Suprapubic skin (tissue), 3 donors: ENCODE measurements around the gene DNAAF1.

Experiments
- EP300 ChIP-seq: sonication (generic); formaldehyde crosslinking; IDR thresholded peaks from one replicate; pipeline ENCODE4 v1.6.1; 2017; ENCODE audit warnings: antibody characterized with exemption
- TF ChIP-seq, protein P1 (sequence below), 2 donors: fragments of 200-600 bp in 1 of 2; fragments of 450-650 bp in 1 of 2; sonication (generic) in 1 of 2; IDR thresholded peaks; one replicate each; pipeline ENCODE4 v1.5.1; 2016 to 2019; ENCODE audit warnings: antibody characterized with exemption in 2 of 2, mild to moderate bottlenecking in 1 of 2, moderate library complexity in 1 of 2

DNA sequence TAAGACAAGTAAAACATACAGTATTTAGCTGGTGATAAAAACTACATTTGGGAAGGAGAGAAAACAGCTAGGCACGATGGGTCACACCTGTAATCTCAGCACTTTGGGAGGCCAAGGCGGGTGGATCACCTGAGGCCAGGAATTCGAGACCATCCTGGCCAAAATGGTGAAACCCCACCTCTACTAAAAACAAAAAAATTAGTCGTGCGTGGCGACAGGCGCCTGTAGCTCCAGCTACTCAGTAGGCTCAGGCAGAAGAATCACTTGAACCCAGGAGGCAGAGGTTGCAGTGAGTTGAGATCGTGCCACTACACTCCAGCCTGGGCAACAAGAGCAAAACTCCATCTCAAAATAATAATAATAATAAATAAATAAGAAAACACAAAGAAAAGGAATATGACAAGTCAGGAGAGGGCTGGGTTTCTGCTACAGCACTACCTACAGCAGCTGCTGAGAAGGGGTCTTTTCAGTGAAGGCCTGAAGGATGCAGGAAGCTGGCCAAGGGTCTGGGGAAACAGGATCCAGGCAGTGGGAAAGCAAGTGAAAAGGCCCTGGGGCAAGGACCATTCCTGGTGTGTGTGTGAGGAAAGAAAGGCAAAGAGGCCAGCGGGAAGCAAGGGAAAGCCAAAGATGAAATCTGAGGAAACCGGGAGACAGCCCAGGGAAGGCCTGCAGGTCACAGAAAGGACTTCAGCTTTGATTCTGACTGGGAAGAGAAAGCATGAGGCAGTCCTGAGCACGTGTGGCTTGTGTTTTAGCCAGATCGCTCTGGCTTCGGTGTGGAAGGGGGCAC, 39.0 kb upstream of the DNAAF1 start:
- TF ChIP-seq, protein P1, sequence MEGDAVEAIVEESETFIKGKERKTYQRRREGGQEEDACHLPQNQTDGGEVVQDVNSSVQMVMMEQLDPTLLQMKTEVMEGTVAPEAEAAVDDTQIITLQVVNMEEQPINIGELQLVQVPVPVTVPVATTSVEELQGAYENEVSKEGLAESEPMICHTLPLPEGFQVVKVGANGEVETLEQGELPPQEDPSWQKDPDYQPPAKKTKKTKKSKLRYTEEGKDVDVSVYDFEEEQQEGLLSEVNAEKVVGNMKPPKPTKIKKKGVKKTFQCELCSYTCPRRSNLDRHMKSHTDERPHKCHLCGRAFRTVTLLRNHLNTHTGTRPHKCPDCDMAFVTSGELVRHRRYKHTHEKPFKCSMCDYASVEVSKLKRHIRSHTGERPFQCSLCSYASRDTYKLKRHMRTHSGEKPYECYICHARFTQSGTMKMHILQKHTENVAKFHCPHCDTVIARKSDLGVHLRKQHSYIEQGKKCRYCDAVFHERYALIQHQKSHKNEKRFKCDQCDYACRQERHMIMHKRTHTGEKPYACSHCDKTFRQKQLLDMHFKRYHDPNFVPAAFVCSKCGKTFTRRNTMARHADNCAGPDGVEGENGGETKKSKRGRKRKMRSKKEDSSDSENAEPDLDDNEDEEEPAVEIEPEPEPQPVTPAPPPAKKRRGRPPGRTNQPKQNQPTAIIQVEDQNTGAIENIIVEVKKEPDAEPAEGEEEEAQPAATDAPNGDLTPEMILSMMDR (IDR thresholded peaks at IDR 0.05), result no peak
- no peak for TF ChIP-seq EP300
